Stimulated activated naive CD8-positive, alpha-beta T cell treated with anti-CD3 and anti-CD28 coated beads, Interleukin-15, Interleukin-2, amounts not matched to agents 100 ng/mL and 50 ng/mL, for 24 hours (primary cell): ENCODE measurements around the gene CLPTM1L.

Source experiments
- H3K27ac Mint-ChIP-seq: one replicate; pipeline ENCODE4 v1.8.0; 2021; ENCODE audit warnings: mild to moderate bottlenecking, mixed read lengths
- H3K27me3 Mint-ChIP-seq: one replicate; pipeline ENCODE4 v1.8.0; 2021; ENCODE audit warnings: mixed read lengths
- H3K36me3 Mint-ChIP-seq: one replicate; pipeline ENCODE4 v1.8.0; 2021; ENCODE audit warnings: low read depth, mixed read lengths
- H3K4me1 Mint-ChIP-seq: one replicate; pipeline ENCODE4 v1.8.0; 2021; ENCODE audit warnings: low read depth, mixed read lengths
- H3K4me3 Mint-ChIP-seq: one replicate; pipeline ENCODE4 v1.8.0; 2021; ENCODE audit warnings: mild to moderate bottlenecking, mixed read lengths
- H3K9me3 Mint-ChIP-seq: one replicate; pipeline ENCODE4 v1.8.0; 2021; ENCODE audit warnings: mixed read lengths

CLPTM1L gene

DNA sequence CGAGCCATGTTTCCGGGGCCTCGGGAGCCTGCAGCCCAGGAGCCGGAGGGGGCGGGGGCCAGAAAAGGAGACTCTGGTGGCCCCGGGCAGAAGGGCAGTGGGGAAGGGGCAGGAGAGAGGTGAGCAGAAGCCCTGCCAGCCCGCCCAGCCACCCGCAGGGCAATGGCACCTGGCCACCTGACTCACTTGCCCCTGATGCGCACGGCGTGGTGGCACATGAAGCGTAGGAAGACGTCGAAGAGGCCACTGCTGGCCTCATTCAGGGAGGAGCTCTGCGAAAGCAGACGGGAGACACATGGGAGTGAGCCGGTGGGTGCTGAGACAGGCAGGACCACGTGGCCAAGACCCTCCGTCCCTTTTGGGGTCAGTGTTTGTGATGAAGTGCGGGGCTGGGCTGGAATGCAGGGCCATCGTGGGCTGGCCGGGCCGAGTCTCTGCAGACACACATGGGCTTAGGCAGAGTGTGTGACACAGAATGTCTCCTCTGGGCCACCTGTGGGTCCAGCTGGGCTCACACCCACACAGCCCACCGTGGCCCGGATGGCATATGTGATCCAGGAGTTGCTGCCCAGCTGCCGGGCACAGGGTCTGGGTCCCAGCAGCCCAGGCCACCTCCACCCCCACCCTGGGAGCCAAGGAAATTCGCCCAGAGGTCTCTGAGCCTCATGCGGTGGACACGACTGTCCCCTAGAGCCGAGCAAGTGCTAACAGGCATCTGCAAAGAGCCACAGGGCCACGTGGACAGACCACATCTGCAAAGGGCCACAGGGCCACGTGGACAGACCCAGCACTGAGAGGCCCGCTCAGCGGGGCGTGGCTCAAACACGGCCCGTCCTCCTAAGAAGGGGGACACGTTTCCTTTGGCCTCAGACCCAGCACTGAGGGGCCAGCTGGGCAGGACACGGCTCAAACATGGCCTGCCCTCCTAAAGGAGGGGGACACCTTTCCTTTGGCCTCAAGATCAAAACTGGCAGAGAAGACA lies 73.7 kb downstream of the CLPTM1L start:
- Mint-ChIP-seq H3K9me3 (no peaks in the 10 kb centered on the region), H3K36me3 (peaks cover 22% of the 10 kb centered on the region), H3K4me1 (peaks cover 14% of the 10 kb centered on the region), H3K4me3 (no peak overlapping the region), H3K27ac (no peak overlapping the region), H3K27me3 (no peaks in the 10 kb centered on the region)

DNA sequence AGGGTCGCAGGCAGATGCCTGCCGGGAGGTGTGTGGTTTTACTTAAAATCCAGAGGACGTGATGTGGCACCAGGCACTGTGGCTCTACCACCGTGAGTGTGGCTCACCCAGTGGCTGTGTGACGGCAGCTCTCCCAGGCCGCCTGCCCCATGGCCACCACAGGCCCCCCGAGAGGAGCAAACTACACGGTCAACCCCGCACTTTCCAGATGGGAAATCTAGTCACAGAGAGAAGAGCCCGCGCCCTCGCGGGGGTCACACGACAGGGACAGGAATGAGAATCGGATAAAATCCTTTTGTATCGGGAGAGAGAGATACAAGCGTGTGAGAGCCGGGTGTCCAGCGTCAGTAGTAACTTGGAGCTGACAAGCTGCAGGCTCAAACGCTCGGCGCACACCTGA lies 74.5 kb downstream of the CLPTM1L start:
- no peak overlapping the region for H3K27ac Mint-ChIP-seq

DNA sequence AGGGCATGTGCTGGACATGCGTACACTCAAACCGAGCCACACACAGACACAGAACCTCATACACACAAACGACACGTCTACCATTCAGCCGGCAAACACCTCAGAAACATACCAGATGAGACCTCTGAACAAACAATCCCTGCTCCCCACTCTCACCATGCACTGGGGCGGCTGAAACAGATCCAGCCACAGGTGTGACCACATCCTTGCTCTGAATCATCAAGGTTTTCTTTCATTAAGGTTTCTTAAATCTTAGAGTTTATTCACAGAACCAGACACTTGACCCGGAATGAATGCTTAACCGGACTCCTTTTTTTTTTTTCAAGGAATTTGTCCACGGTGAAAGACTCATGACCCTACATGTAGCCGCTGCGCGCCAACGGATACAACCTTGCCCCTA lies 76.2 kb downstream of the CLPTM1L start:
- Mint-ChIP-seq H3K27ac (no peak overlapping the region), H3K4me1 (peaks cover 14% of the 10 kb centered on the region), H3K27me3 (no peaks in the 10 kb centered on the region), H3K9me3 (no peaks in the 10 kb centered on the region), H3K36me3 (peaks cover 28% of the 10 kb centered on the region), H3K4me3 (no peak overlapping the region)

More for the DNA sequence above, 74.5 kb downstream of the CLPTM1L start:
- peaks cover 22% of the 10 kb centered on the region for H3K36me3 Mint-ChIP-seq
- H3K9me3 Mint-ChIP-seq = no peaks in the 10 kb centered on the region
- no peak overlapping the region for H3K4me3 Mint-ChIP-seq
- H3K27me3 Mint-ChIP-seq = no peaks in the 10 kb centered on the region
- peaks cover 14% of the 10 kb centered on the region for H3K4me1 Mint-ChIP-seq

DNA sequence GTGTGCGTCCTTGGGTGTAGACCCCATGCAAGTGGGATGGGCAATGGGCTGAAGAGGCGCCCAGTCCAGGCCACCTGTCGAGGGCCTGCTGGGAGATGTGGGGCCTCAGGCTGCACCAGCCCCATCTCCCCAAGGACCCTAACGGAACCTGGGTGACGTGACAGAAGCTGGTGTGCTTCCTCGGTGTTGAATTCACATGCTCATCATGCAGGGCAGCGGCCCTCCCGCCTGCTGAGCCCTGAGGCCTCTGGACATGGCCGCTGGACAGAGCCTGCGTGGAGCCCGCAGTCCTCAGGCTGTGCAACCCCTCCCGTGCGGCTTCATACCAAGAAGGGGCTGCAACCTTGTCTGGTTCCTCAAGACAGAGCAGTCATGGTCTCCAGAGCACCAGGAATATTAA lies 76.8 kb downstream of the CLPTM1L start:
- H3K9me3 Mint-ChIP-seq = no peaks in the 10 kb centered on the region
- H3K4me3 Mint-ChIP-seq = no peak overlapping the region
- no peak overlapping the region for H3K27ac Mint-ChIP-seq
- no peaks in the 10 kb centered on the region for H3K27me3 Mint-ChIP-seq
- H3K36me3 Mint-ChIP-seq = peaks cover 29% of the 10 kb centered on the region
- H3K4me1 Mint-ChIP-seq = peaks cover 14% of the 10 kb centered on the region
